Esophagus mucosa (tissue), 1 donor: ENCODE data around the gene FARP1. TPM values are rescaled to one million over a fixed set of nuclear protein-coding genes. Genes with fewer than 3 reads are reported as not detected.
"Not testable (repeated sequence)": the region's sequence is repeated elsewhere in the genome, so short reads cannot be mapped to it uniquely, and the experiment has no call there.

Experiments
- ATAC-seq: fragments of 200-7000 bp; cut with Tn5 transposase; one replicate; pipeline ENCODE4 v1.9.1; 2020
- total RNA-seq: library from RNA; stranded (reverse); gene quantifications from one replicate; pipeline ENCODE4 v1.2.4, GENCODE V29; 2023
- donor health status: DM: yes; HTN: yes; CAD: no.

FARP1 gene
- total RNA-seq, 1 donor from 2014 or later, result 6.2 TPM

GRCh38 chr13:98405690-98406344 lies 262.9 kb downstream of the FARP1 start:
- no peak for ATAC-seq

GRCh38 chr13:98406427-98406826 lies 263.5 kb downstream of the FARP1 start:
- no peak for ATAC-seq

- ATAC-seq, result no peak
These were observed 264.1 kb downstream of the FARP1 start for GRCh38 chr13:98406971-98407370.

GRCh38 chr13:98407575-98407974 lies 264.7 kb downstream of the FARP1 start:
- ATAC-seq, result no peak

GRCh38 chr13:98409281-98409680 lies 266.4 kb downstream of the FARP1 start:
- ATAC-seq, result no peak

GRCh38 chr13:98410612-98411011 lies 267.7 kb downstream of the FARP1 start:
- ATAC-seq, result no peak

- ATAC-seq, result no peak
These were observed 268.1 kb downstream of the FARP1 start for GRCh38 chr13:98411013-98411412.

- no peak for ATAC-seq
These were observed 268.8 kb downstream of the FARP1 start for GRCh38 chr13:98411617-98412265.

GRCh38 chr13:98413278-98413677 lies 270.4 kb downstream of the FARP1 start:
- ATAC-seq, result not testable (repeated sequence)

GRCh38 chr13:98413796-98414195 lies 270.9 kb downstream of the FARP1 start:
- ATAC-seq, result no peak

GRCh38 chr13:98415326-98416070 lies 272.6 kb downstream of the FARP1 start:
- no peak for ATAC-seq

- peak; percentile 94 for ATAC-seq
These were observed 273.5 kb downstream of the FARP1 start for GRCh38 chr13:98416408-98416807.

GRCh38 chr13:98419786-98420553 lies 277.1 kb downstream of the FARP1 start:
- ATAC-seq, result no peak

- no peak for ATAC-seq
These were observed 277.8 kb downstream of the FARP1 start for GRCh38 chr13:98420554-98421175.

GRCh38 chr13:98422046-98422445 lies 279.2 kb downstream of the FARP1 start:
- no peak for ATAC-seq

GRCh38 chr13:98423417-98423816 lies 280.5 kb downstream of the FARP1 start:
- ATAC-seq, result no peak

GRCh38 chr13:98427331-98427995 lies 284.6 kb downstream of the FARP1 start:
- ATAC-seq, result no peak

- ATAC-seq, result no peak
These were observed 285.5 kb downstream of the FARP1 start for GRCh38 chr13:98428256-98428966.

GRCh38 chr13:98429081-98429480 lies 286.2 kb downstream of the FARP1 start:
- no peak for ATAC-seq

- no peak for ATAC-seq
These were observed 286.6 kb downstream of the FARP1 start for GRCh38 chr13:98429531-98429930.
